ENCODE data around the gene RNF144A.

RNF144A gene

GRCh38 chr2:6956566-6956965 lies 39.4 kb downstream of the RNF144A start:
- no peaks in the 10 kb centered on the region for H3K27me3 ChIP-seq (ENCODE audit: control insufficient read depth, insufficient read depth, low read length)
- H3K9me3 ChIP-seq (ENCODE audit: control insufficient read depth, insufficient read depth, low read length) = no peaks in the 10 kb centered on the region
- H3K36me3 ChIP-seq (ENCODE audit: control insufficient read depth, insufficient read depth, low read length) = no peaks in the 10 kb centered on the region
- H3K4me1 ChIP-seq (ENCODE audit: control insufficient read depth, insufficient read depth, low read length) = no peaks in the 10 kb centered on the region
- H3K9ac ChIP-seq (ENCODE audit: low read depth, low read length) = no peak overlapping the region
- H3K4me3 ChIP-seq (ENCODE audit: low read depth, low read length) = no peak overlapping the region

- no peaks in the 10 kb centered on the region for H3K36me3 ChIP-seq (ENCODE audit: control insufficient read depth, insufficient read depth, low read length)
- no peaks in the 10 kb centered on the region for H3K27me3 ChIP-seq (ENCODE audit: control insufficient read depth, insufficient read depth, low read length)
- no peaks in the 10 kb centered on the region for H3K4me1 ChIP-seq (ENCODE audit: control insufficient read depth, insufficient read depth, low read length)
- H3K4me3 ChIP-seq (ENCODE audit: low read depth, low read length) = no peak overlapping the region
- no peak overlapping the region for H3K9ac ChIP-seq (ENCODE audit: low read depth, low read length)
- no peaks in the 10 kb centered on the region for H3K9me3 ChIP-seq (ENCODE audit: control insufficient read depth, insufficient read depth, low read length)
These were observed 40.0 kb downstream of the RNF144A start for GRCh38 chr2:6957031-6957714.

- H3K9ac ChIP-seq (ENCODE audit: low read depth, low read length) = no peak overlapping the region
- H3K4me1 ChIP-seq (ENCODE audit: control insufficient read depth, insufficient read depth, low read length) = no peaks in the 10 kb centered on the region
These were observed 40.9 kb downstream of the RNF144A start for GRCh38 chr2:6957910-6958615.

GRCh38 chr2:6958616-6959235 lies 41.5 kb downstream of the RNF144A start:
- no peaks in the 10 kb centered on the region for H3K9me3 ChIP-seq (ENCODE audit: control insufficient read depth, insufficient read depth, low read length)
- no peak overlapping the region for H3K9ac ChIP-seq (ENCODE audit: low read depth, low read length)
- no peaks in the 10 kb centered on the region for H3K36me3 ChIP-seq (ENCODE audit: control insufficient read depth, insufficient read depth, low read length)
- H3K4me1 ChIP-seq (ENCODE audit: control insufficient read depth, insufficient read depth, low read length) = no peaks in the 10 kb centered on the region
- H3K4me3 ChIP-seq (ENCODE audit: low read depth, low read length) = no peak overlapping the region
- no peaks in the 10 kb centered on the region for H3K27me3 ChIP-seq (ENCODE audit: control insufficient read depth, insufficient read depth, low read length)

More at GRCh38 chr2:6957910-6958615, 40.9 kb downstream of the RNF144A start:
- H3K36me3 ChIP-seq (ENCODE audit: control insufficient read depth, insufficient read depth, low read length) = no peaks in the 10 kb centered on the region
- no peaks in the 10 kb centered on the region for H3K9me3 ChIP-seq (ENCODE audit: control insufficient read depth, insufficient read depth, low read length)
- H3K4me3 ChIP-seq (ENCODE audit: low read depth, low read length) = no peak overlapping the region
- H3K27me3 ChIP-seq (ENCODE audit: control insufficient read depth, insufficient read depth, low read length) = no peaks in the 10 kb centered on the region

GRCh38 chr2:6959751-6960150 lies 42.5 kb downstream of the RNF144A start:
- no peak overlapping the region for H3K9ac ChIP-seq (ENCODE audit: low read depth, low read length)
- H3K27me3 ChIP-seq (ENCODE audit: control insufficient read depth, insufficient read depth, low read length) = no peaks in the 10 kb centered on the region
- H3K36me3 ChIP-seq (ENCODE audit: control insufficient read depth, insufficient read depth, low read length) = no peaks in the 10 kb centered on the region
- no peaks in the 10 kb centered on the region for H3K4me1 ChIP-seq (ENCODE audit: control insufficient read depth, insufficient read depth, low read length)
- H3K4me3 ChIP-seq (ENCODE audit: low read depth, low read length) = no peak overlapping the region
- no peaks in the 10 kb centered on the region for H3K9me3 ChIP-seq (ENCODE audit: control insufficient read depth, insufficient read depth, low read length)

GRCh38 chr2:6960659-6961058 lies 43.4 kb downstream of the RNF144A start:
- no peaks in the 10 kb centered on the region for H3K9me3 ChIP-seq (ENCODE audit: control insufficient read depth, insufficient read depth, low read length)
- H3K4me1 ChIP-seq (ENCODE audit: control insufficient read depth, insufficient read depth, low read length) = no peaks in the 10 kb centered on the region
- no peaks in the 10 kb centered on the region for H3K27me3 ChIP-seq (ENCODE audit: control insufficient read depth, insufficient read depth, low read length)
- no peaks in the 10 kb centered on the region for H3K36me3 ChIP-seq (ENCODE audit: control insufficient read depth, insufficient read depth, low read length)
- H3K4me3 ChIP-seq (ENCODE audit: low read depth, low read length) = no peak overlapping the region
- no peak overlapping the region for H3K9ac ChIP-seq (ENCODE audit: low read depth, low read length)

- Histone ChIP-seq H3K27me3 (ENCODE audit: control insufficient read depth, insufficient read depth, low read length) (no peaks in the 10 kb centered on the region), H3K9me3 (ENCODE audit: control insufficient read depth, insufficient read depth, low read length) (no peaks in the 10 kb centered on the region), H3K4me3 (ENCODE audit: low read depth, low read length) (no peak overlapping the region), H3K36me3 (ENCODE audit: control insufficient read depth, insufficient read depth, low read length) (no peaks in the 10 kb centered on the region), H3K4me1 (ENCODE audit: control insufficient read depth, insufficient read depth, low read length) (no peaks in the 10 kb centered on the region), H3K9ac (ENCODE audit: low read depth, low read length) (no peak overlapping the region)
These were observed 46.5 kb downstream of the RNF144A start for GRCh38 chr2:6963727-6964126.

GRCh38 chr2:6965071-6965795 lies 48.0 kb downstream of the RNF144A start:
- Histone ChIP-seq H3K9me3 (ENCODE audit: control insufficient read depth, insufficient read depth, low read length) (no peaks in the 10 kb centered on the region), H3K36me3 (ENCODE audit: control insufficient read depth, insufficient read depth, low read length) (peaks cover 2% of the 10 kb centered on the region), H3K4me1 (ENCODE audit: control insufficient read depth, insufficient read depth, low read length) (no peaks in the 10 kb centered on the region), H3K4me3 (ENCODE audit: low read depth, low read length) (no peak overlapping the region), H3K9ac (ENCODE audit: low read depth, low read length) (no peak overlapping the region), H3K27me3 (ENCODE audit: control insufficient read depth, insufficient read depth, low read length) (no peaks in the 10 kb centered on the region)

GRCh38 chr2:6966446-6966940 lies 49.3 kb downstream of the RNF144A start:
- Histone ChIP-seq H3K36me3 (ENCODE audit: control insufficient read depth, insufficient read depth, low read length) (peaks cover 2% of the 10 kb centered on the region), H3K9me3 (ENCODE audit: control insufficient read depth, insufficient read depth, low read length) (no peaks in the 10 kb centered on the region), H3K4me1 (ENCODE audit: control insufficient read depth, insufficient read depth, low read length) (no peaks in the 10 kb centered on the region), H3K27me3 (ENCODE audit: control insufficient read depth, insufficient read depth, low read length) (no peaks in the 10 kb centered on the region), H3K9ac (ENCODE audit: low read depth, low read length) (no peak overlapping the region), H3K4me3 (ENCODE audit: low read depth, low read length) (no peak overlapping the region)

- Histone ChIP-seq H3K9ac (ENCODE audit: low read depth, low read length) (no peak overlapping the region), H3K27me3 (ENCODE audit: control insufficient read depth, insufficient read depth, low read length) (no peaks in the 10 kb centered on the region), H3K4me1 (ENCODE audit: control insufficient read depth, insufficient read depth, low read length) (no peaks in the 10 kb centered on the region), H3K36me3 (ENCODE audit: control insufficient read depth, insufficient read depth, low read length) (peaks cover 2% of the 10 kb centered on the region), H3K9me3 (ENCODE audit: control insufficient read depth, insufficient read depth, low read length) (no peaks in the 10 kb centered on the region), H3K4me3 (ENCODE audit: low read depth, low read length) (no peak overlapping the region)
These were observed 50.1 kb downstream of the RNF144A start for GRCh38 chr2:6967301-6967700.

- Histone ChIP-seq H3K9me3 (ENCODE audit: control insufficient read depth, insufficient read depth, low read length) (no peaks in the 10 kb centered on the region), H3K27me3 (ENCODE audit: control insufficient read depth, insufficient read depth, low read length) (no peaks in the 10 kb centered on the region), H3K4me3 (ENCODE audit: low read depth, low read length) (no peak overlapping the region), H3K9ac (ENCODE audit: low read depth, low read length) (no peak overlapping the region), H3K36me3 (ENCODE audit: control insufficient read depth, insufficient read depth, low read length) (peaks cover 2% of the 10 kb centered on the region), H3K4me1 (ENCODE audit: control insufficient read depth, insufficient read depth, low read length) (no peaks in the 10 kb centered on the region)
These were observed 51.3 kb downstream of the RNF144A start for GRCh38 chr2:6968319-6969100.

Measured in iPS-15b (cell line).